GM13976 (cell line): ENCODE measurements around the gene PFKL.

Experiments used
- DNase-seq: peaks from one replicate; pipeline ENCODE4 v3.0.0; 2012; ENCODE audit warnings: low spot score
- CTCF ChIP-seq: IDR thresholded peaks from 2 replicates; pipeline ENCODE4 v1.5.1; 2012; ENCODE audit warnings: borderline replicate concordance, mild to moderate bottlenecking; ENCODE audit not compliant: insufficient read depth; ENCODE audit errors: extremely low read depth, missing control alignments, control extremely low read depth
- in situ Hi-C: fragments of 300-500 bp; cut with MboI; formaldehyde crosslinking; loops from one replicate; pipeline ENCODE4 v1.12.0; 2022; ENCODE audit warnings: low sequenced_read_pairs, mixed read lengths, inconsistent platforms; ENCODE audit not compliant: unreplicated experiment

Gene PFKL

GRCh38 chr21:44317871-44318270 lies 18.0 kb downstream of the PFKL start:
- in situ Hi-C loops = no loop called here
- no peak for TF ChIP-seq CTCF
- DNase-seq = no peak

- DNase-seq = no peak
- no peak for TF ChIP-seq CTCF
- in situ Hi-C loops = no loop called here
Measured at GRCh38 chr21:44318489-44319285, 18.8 kb downstream of the PFKL start.

GRCh38 chr21:44319407-44320065 lies 19.7 kb downstream of the PFKL start:
- DNase-seq = no peak
- no peak for TF ChIP-seq CTCF
- in situ Hi-C loops = no loop called here

GRCh38 chr21:44320847-44321246 lies 21.0 kb downstream of the PFKL start:
- TF ChIP-seq CTCF = no peak
- in situ Hi-C loops = no loop called here
- DNase-seq = no peak

GRCh38 chr21:44321846-44322450 lies 22.1 kb downstream of the PFKL start:
- no peak for DNase-seq
- no peak for TF ChIP-seq CTCF
- in situ Hi-C loops = no loop called here

GRCh38 chr21:44322621-44323325 lies 22.9 kb downstream of the PFKL start:
- no peak for TF ChIP-seq CTCF
- no peak for DNase-seq
- in situ Hi-C loops = no loop called here
